Right atrium auricular region (tissue), 2 donors: ENCODE data around the gene PARD3B. TPM values are rescaled to one million over a fixed set of nuclear protein-coding genes. Genes with fewer than 3 reads are reported as not detected.

ENCODE experiments used
- DNase-seq: peaks from one replicate; pipeline ENCODE4 v3.0.0-alpha.2; 2019; ENCODE audit warnings: low spot score
- H3K27ac ChIP-seq, 2 donors: fragments of 200-600 bp; sonication (generic); 1 replicate in 1 of 2; 2 replicates in 1 of 2; pipeline ENCODE4 v1.5.1; 2016 to 2019
- H3K27me3 ChIP-seq, 2 donors: fragments of 200-600 bp; sonication (generic); one replicate each; pipeline versions ENCODE4 v1.5.1 to v1.6.0; 2017 to 2019
- H3K36me3 ChIP-seq: fragments of 200-600 bp; sonication (generic); one replicate; pipeline ENCODE4 v1.5.1; 2016
- H3K4me1 ChIP-seq, 2 donors: fragments of 200-600 bp; sonication (generic); one replicate each; pipeline versions ENCODE4 v1.5.1 to v1.6.0; 2017 to 2019
- H3K4me3 ChIP-seq, 2 donors: fragments of 200-600 bp; sonication (generic); 1 replicate in 1 of 2; 2 replicates in 1 of 2; pipeline ENCODE4 v1.5.1; 2017 to 2019; ENCODE audit warnings: mild to moderate bottlenecking in 1 of 2, moderate library complexity in 1 of 2
- H3K9me3 ChIP-seq, 2 donors: fragments of 200-600 bp; sonication (generic); one replicate each; pipeline ENCODE4 v1.5.1; 2019
- total RNA-seq, 2 donors: library from RNA; depleted of rRNA; stranded (reverse); fragments of >200 nt; gene quantifications; one replicate each; pipeline ENCODE4 v1.1.0, GENCODE V29; 2016
- TF ChIP-seq, protein P1 (sequence below), 2 donors: fragments of 200-600 bp; sonication (generic); IDR thresholded peaks; one replicate each; pipeline ENCODE4 v1.5.1; 2019; ENCODE audit warnings: antibody characterized with exemption in 2 of 2

Gene PARD3B
- total RNA-seq, 2 donors from 2014 or later: 7.4 to 12.2 TPM

GRCh38 chr2:205654878-205655605 lies 1109.8 kb downstream of the PARD3B start:
- no peak overlapping the region for H3K27ac ChIP-seq
- H3K27me3 ChIP-seq: no peaks in the 10 kb centered on the region
- DNase-seq: no peak
- H3K36me3 ChIP-seq: no peaks in the 10 kb centered on the region
- H3K4me3 ChIP-seq: no peak overlapping the region
- H3K4me1 ChIP-seq: peaks cover 0 to 8% of the 10 kb centered on the region in 2 donors
- TF ChIP-seq, protein P1, sequence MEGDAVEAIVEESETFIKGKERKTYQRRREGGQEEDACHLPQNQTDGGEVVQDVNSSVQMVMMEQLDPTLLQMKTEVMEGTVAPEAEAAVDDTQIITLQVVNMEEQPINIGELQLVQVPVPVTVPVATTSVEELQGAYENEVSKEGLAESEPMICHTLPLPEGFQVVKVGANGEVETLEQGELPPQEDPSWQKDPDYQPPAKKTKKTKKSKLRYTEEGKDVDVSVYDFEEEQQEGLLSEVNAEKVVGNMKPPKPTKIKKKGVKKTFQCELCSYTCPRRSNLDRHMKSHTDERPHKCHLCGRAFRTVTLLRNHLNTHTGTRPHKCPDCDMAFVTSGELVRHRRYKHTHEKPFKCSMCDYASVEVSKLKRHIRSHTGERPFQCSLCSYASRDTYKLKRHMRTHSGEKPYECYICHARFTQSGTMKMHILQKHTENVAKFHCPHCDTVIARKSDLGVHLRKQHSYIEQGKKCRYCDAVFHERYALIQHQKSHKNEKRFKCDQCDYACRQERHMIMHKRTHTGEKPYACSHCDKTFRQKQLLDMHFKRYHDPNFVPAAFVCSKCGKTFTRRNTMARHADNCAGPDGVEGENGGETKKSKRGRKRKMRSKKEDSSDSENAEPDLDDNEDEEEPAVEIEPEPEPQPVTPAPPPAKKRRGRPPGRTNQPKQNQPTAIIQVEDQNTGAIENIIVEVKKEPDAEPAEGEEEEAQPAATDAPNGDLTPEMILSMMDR (IDR thresholded peaks at IDR 0.05): no peak
- H3K9me3 ChIP-seq: no peaks in the 10 kb centered on the region

DNA sequence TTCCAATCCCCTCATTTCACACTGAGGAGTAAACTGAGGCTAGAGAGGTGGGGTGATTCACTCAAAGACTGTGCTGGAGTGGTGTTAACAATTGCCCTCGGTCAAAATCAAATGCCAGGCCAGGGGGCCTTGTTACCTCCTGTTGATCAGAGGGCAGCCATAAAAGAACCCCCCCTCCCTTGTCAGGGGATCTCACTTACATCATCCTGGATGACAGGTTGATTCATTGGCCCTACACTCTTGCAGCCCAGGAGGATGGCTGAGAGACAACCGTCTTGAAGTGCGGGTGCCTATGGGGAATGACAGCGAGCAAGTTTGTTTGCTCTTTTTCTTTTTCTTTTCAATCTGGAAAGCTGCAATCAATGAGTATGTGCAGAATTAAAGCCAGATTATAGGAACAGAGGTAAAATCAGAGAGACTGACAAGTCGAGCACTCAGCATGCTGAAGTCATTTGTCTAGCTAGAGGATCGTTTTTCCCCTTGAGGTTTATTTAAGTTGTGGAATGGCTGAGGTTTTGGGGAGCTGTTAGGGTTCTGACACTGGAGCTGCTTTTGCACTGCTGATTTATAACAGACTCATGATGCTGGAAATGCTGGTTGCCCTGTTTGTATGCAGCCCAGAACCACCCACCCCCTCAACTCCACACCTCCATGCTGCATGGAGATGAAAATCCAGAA lies 1110.6 kb downstream of the PARD3B start:
- TF ChIP-seq, protein P1 (IDR thresholded peaks at IDR 0.05): no peak

DNA sequence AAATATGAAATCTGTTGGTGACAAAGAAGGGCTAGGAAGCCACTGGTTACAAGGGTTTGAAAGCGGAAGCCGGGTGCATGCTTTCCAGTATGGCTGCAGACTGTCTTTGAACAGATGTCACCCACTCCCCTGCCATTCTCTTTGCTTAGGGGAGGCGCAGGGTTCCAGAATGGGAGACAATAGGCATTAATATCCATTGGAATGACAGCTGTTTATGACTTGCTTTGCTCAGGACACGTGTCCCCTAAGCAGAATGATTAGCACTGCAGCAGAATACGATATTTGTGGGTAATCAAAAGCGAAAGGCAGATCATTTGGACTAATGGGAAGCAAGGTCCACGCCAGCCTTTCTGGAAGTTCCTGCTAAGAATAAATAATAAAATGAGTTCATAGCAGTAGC lies 1111.2 kb downstream of the PARD3B start:
- H3K27ac ChIP-seq: no peak overlapping the region
- no peaks in the 10 kb centered on the region for H3K36me3 ChIP-seq
- H3K9me3 ChIP-seq: no peaks in the 10 kb centered on the region

More for the DNA sequence above, 1110.6 kb downstream of the PARD3B start:
- Histone ChIP-seq H3K4me3 (no peak overlapping the region), H3K9me3 (no peaks in the 10 kb centered on the region), H3K27me3 (no peaks in the 10 kb centered on the region), H3K36me3 (no peaks in the 10 kb centered on the region), H3K4me1 (peaks cover 0 to 15% of the 10 kb centered on the region in 2 donors), H3K27ac (no peak overlapping the region)
- DNase-seq: no peak

DNA sequence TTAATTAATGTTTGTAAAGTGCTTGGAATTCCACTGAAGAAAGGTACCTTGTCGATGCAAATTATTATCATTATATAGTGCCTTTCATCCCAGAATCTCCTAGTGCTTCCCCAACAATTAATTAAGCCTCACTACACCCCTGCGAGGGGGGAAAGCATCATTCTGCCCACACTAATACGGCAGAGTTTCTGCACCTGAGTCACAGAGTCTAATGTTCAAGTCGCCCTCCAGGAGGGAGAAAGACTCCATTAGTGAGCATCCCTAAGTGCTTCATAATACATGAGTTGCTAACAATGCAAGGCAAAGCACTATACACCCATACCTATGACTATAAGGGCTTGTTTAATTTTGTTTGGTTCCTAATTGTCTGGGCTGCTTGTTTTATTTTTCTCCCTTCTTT lies 1111.7 kb downstream of the PARD3B start:
- Histone ChIP-seq H3K4me1 (peaks cover 0 to 20% of the 10 kb centered on the region in 2 donors), H3K36me3 (no peaks in the 10 kb centered on the region), H3K9me3 (no peaks in the 10 kb centered on the region), H3K27ac (no peak overlapping the region), H3K27me3 (no peaks in the 10 kb centered on the region), H3K4me3 (no peak overlapping the region)
- TF ChIP-seq, protein P1 (IDR thresholded peaks at IDR 0.05): no peak
- DNase-seq: no peak

More for the DNA sequence above, 1111.2 kb downstream of the PARD3B start:
- Histone ChIP-seq H3K27me3 (no peaks in the 10 kb centered on the region), H3K4me3 (no peak overlapping the region), H3K4me1 (peaks cover 0 to 20% of the 10 kb centered on the region in 2 donors)
- TF ChIP-seq, protein P1 (IDR thresholded peaks at IDR 0.05): no peak
- DNase-seq: no peak

- Histone ChIP-seq H3K4me1 (peaks cover 0 to 20% of the 10 kb centered on the region in 2 donors), H3K4me3 (no peak overlapping the region), H3K9me3 (no peaks in the 10 kb centered on the region), H3K27me3 (no peaks in the 10 kb centered on the region), H3K36me3 (no peaks in the 10 kb centered on the region), H3K27ac (no peak overlapping the region)
- TF ChIP-seq, protein P1 (IDR thresholded peaks at IDR 0.05): no peak
- DNase-seq: no peak
Observed at GRCh38 chr2:205657579-205657978, 1112.3 kb downstream of the PARD3B start.
